GM23338 (cell line): ENCODE measurements around the gene CTNND2. TPM values are rescaled to one million over a fixed set of nuclear protein-coding genes. Genes with fewer than 3 reads are reported as not detected.

Experiments used
- ATAC-seq: fragments of 200-7000 bp; cut with Tn5 transposase; 3 replicates; pipeline ENCODE4 v1.9.1; 2020
- DNase-seq: peaks from one replicate; pipeline ENCODE4 v3.0.0-alpha.2; 2015; ENCODE audit warnings: low spot score
- H2AFZ ChIP-seq: fragments of 200-600 bp; sonication (generic); 2 replicates; pipeline ENCODE4 v1.8.0; 2016; ENCODE audit warnings: antibody characterized with exemption, mild to moderate bottlenecking, moderate library complexity
- H3F3A ChIP-seq: fragments of 200-600 bp; sonication (generic); replicated peaks from 2 replicates; pipeline ENCODE4 v1.8.0; 2017; ENCODE audit warnings: antibody characterized with exemption, mixed run types, low read depth
- H3K27ac ChIP-seq: fragments of 200-600 bp; sonication (generic); 2 replicates; pipeline ENCODE4 v1.6.1; 2016; ENCODE audit warnings: low read depth
- H3K27me3 ChIP-seq: fragments of 200-600 bp; sonication (generic); 2 replicates; pipeline ENCODE4 v1.8.0; 2016; ENCODE audit warnings: mild to moderate bottlenecking, mixed run types, moderate library complexity; ENCODE audit not compliant: insufficient read depth
- H3K36me3 ChIP-seq: fragments of 200-600 bp; sonication (generic); 2 replicates; pipeline ENCODE4 v1.8.0; 2016; ENCODE audit warnings: mild to moderate bottlenecking; ENCODE audit not compliant: insufficient read depth
- H3K4me1 ChIP-seq: fragments of 200-600 bp; sonication (generic); 2 replicates; pipeline ENCODE4 v1.8.0; 2016; ENCODE audit warnings: mild to moderate bottlenecking, moderate library complexity; ENCODE audit not compliant: insufficient read depth
- H3K4me2 ChIP-seq: fragments of 200-600 bp; sonication (generic); 2 replicates; pipeline ENCODE4 v1.7.1; 2017; ENCODE audit warnings: mixed run types
- H3K4me3 ChIP-seq: fragments of 200-600 bp; sonication (generic); 2 replicates; pipeline ENCODE4 v1.6.1; 2016; ENCODE audit warnings: mixed run types
- H3K79me2 ChIP-seq: fragments of 200-600 bp; sonication (generic); replicated peaks from 2 replicates; pipeline ENCODE4 v1.8.0; 2017; ENCODE audit warnings: mild to moderate bottlenecking; ENCODE audit not compliant: insufficient read depth
- H3K9me2 ChIP-seq: fragments of 200-600 bp; sonication (generic); 2 replicates; pipeline ENCODE4 v1.8.0; 2017; ENCODE audit not compliant: insufficient read depth
- H4K20me1 ChIP-seq: fragments of 200-600 bp; sonication (generic); replicated peaks from 2 replicates; pipeline ENCODE4 v1.8.0; 2017; ENCODE audit warnings: mild to moderate bottlenecking; ENCODE audit not compliant: insufficient read depth
- H3K27ac Mint-ChIP-seq: 2 replicates; pipeline ENCODE4 v1.8.0; 2020; ENCODE audit warnings: inconsistent platforms, mild to moderate bottlenecking, moderate library complexity, mixed read lengths
- H3K27me3 Mint-ChIP-seq: 3 replicates; pipeline ENCODE4 v1.8.0; 2022; ENCODE audit warnings: low read depth, mild to moderate bottlenecking, moderate library complexity, mixed read lengths, inconsistent platforms; ENCODE audit not compliant: insufficient read depth, poor library complexity
- H3K36me3 Mint-ChIP-seq: 3 replicates; pipeline ENCODE4 v1.8.0; 2021; ENCODE audit warnings: low read depth, mild to moderate bottlenecking, inconsistent platforms, moderate library complexity, mixed read lengths
- H3K4me1 Mint-ChIP-seq: 3 replicates; pipeline ENCODE4 v1.8.0; 2020; ENCODE audit warnings: mild to moderate bottlenecking, inconsistent platforms, mixed read lengths
- H3K4me3 Mint-ChIP-seq: 3 replicates; pipeline ENCODE4 v1.8.0; 2021; ENCODE audit warnings: moderate library complexity, mild to moderate bottlenecking, inconsistent platforms, mixed read lengths
- H3K9me3 Mint-ChIP-seq: 3 replicates; pipeline ENCODE4 v1.8.0; 2020; ENCODE audit warnings: moderate library complexity, mild to moderate bottlenecking, inconsistent platforms, mixed read lengths
- CREB1 ChIP-seq: fragments of 250-450 bp; sonication (Bioruptor Pico); IDR thresholded peaks from 2 replicates; pipeline ENCODE4 v1.5.0; 2020; ENCODE audit warnings: low read depth, mild to moderate bottlenecking, moderate library complexity
- ETS1 ChIP-seq: IDR thresholded peaks from 2 replicates; pipeline ENCODE4 v1.6.1; 2016; ENCODE audit warnings: antibody characterized with exemption
- EZH2 ChIP-seq: fragments of 200-600 bp; sonication (generic); IDR thresholded peaks from one replicate; pipeline ENCODE4 v1.8.0; 2017; ENCODE audit warnings: antibody characterized with exemption, mild to moderate bottlenecking, low read depth; ENCODE audit not compliant: unreplicated experiment
- EZH2phosphoT487 ChIP-seq: fragments of 200-600 bp; sonication (generic); IDR thresholded peaks from one replicate; pipeline ENCODE4 v1.8.1; 2018; ENCODE audit warnings: antibody characterized with exemption; ENCODE audit not compliant: unreplicated experiment
- JUNB ChIP-seq: IDR thresholded peaks from one replicate; pipeline ENCODE4 v1.6.1; 2016; ENCODE audit warnings: antibody characterized with exemption; ENCODE audit not compliant: unreplicated experiment
- NANOG ChIP-seq: IDR thresholded peaks from 2 replicates; pipeline ENCODE4 v1.6.1; 2016; ENCODE audit warnings: antibody characterized with exemption, borderline replicate concordance
- POLR2AphosphoS5 ChIP-seq: IDR thresholded peaks from 2 replicates; pipeline ENCODE4 v1.6.1; 2016; ENCODE audit warnings: antibody characterized with exemption, low read depth
- REST ChIP-seq: IDR thresholded peaks from one replicate; pipeline ENCODE4 v1.6.1; 2018; ENCODE audit warnings: antibody characterized with exemption; ENCODE audit not compliant: unreplicated experiment
- STAT1 ChIP-seq: IDR thresholded peaks from one replicate; pipeline ENCODE4 v1.6.1; 2016; ENCODE audit warnings: antibody characterized with exemption; ENCODE audit not compliant: unreplicated experiment
- ZNF114 ChIP-seq: fragments of 250-450 bp; sonication (Bioruptor Pico); IDR thresholded peaks from 2 replicates; pipeline ENCODE4 v1.5.0; 2020; ENCODE audit warnings: mild to moderate bottlenecking, moderate library complexity
- ZNF331 ChIP-seq: fragments of 250-450 bp; sonication (Bioruptor Pico); IDR thresholded peaks from 2 replicates; pipeline ENCODE4 v1.5.0; 2020; ENCODE audit warnings: low read depth, mild to moderate bottlenecking, moderate library complexity
- polyA plus RNA-seq: library from polyadenylated mRNA; unstranded; fragments of >200 nt; fragmentation: Nextera tagmentation; extraction: Ambion mirVana; gene quantifications from 2 replicates; pipeline ENCODE4 v1.2.1, GENCODE V29; 2016
- total RNA-seq: library from RNA; depleted of rRNA; stranded (reverse); fragments of >200 nt; shearing (Covaris generic); gene quantifications from 2 replicates; pipeline ENCODE4 v1.2.3, GENCODE V29; 2014
- TF ChIP-seq, protein P1 (sequence below), 2 experiments: fragments of 200-600 bp in 1 of 2; sonication (generic) in 1 of 2; conservative IDR thresholded peaks; 2 replicates each; pipeline versions ENCODE4 v1.5.1 to v1.6.1; 2016 to 2017; ENCODE audit warnings: antibody characterized with exemption in 2 of 2, low read depth in 2 of 2, mild to moderate bottlenecking in 2 of 2, moderate library complexity in 1 of 2
- TF ChIP-seq, protein P2 (sequence below): fragments of 250-450 bp; sonication (Bioruptor Pico); IDR thresholded peaks from 2 replicates; pipeline ENCODE4 v1.5.0; 2020; ENCODE audit warnings: mild to moderate bottlenecking, moderate library complexity

CTNND2 gene
- total and polyA plus RNA-seq, 2 experiments from 2014 or later = 5.1 to 7.0 TPM

DNA sequence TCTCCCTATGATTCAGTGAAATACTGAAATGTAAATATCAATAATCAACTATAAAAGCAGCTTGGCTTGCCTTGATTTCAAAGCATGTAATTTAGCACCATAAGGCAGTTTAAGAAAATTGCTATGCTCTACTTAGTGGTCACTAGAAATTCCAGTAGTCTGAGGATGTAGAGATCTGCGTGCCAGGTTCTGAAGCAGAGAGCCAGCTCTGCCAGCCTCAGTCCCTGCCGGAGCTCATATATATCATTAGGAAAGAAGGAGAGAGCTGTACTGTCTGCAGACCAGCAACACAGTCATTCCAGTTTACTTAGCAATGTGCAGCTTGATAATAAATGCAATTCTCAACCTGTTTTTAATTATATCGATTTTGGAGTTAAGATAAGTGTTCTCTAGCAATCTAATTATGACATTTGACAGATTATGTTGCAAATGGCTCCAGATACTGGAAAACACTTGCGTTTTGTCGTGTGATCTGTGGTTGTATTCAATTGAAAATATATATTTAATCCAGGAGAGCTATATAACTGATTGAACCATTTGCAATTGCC, 540.5 kb downstream of the CTNND2 start:
- no peaks in the 10 kb centered on the region for H3K27me3 ChIP-seq
- H3K9me3 Mint-ChIP-seq = no peaks in the 10 kb centered on the region; the same call in 2 of the 3 replicates
- H3K27me3 Mint-ChIP-seq = no peaks in the 10 kb centered on the region
- no peak overlapping the region for H3K27ac ChIP-seq
- H3K36me3 ChIP-seq = 0 out of 2 replicates have a peak, but pooled peaks cover 4% of the 10 kb centered on the region
- 0 out of 2 replicates have a peak, but pooled peaks cover 11% of the 10 kb centered on the region for H3K9me2 ChIP-seq
- TF ChIP-seq STAT1 = no peak
- TF ChIP-seq EZH2phosphoT487 = no peak
- TF ChIP-seq REST = no peak
- no peak for TF ChIP-seq POLR2AphosphoS5
- TF ChIP-seq, protein P1, sequence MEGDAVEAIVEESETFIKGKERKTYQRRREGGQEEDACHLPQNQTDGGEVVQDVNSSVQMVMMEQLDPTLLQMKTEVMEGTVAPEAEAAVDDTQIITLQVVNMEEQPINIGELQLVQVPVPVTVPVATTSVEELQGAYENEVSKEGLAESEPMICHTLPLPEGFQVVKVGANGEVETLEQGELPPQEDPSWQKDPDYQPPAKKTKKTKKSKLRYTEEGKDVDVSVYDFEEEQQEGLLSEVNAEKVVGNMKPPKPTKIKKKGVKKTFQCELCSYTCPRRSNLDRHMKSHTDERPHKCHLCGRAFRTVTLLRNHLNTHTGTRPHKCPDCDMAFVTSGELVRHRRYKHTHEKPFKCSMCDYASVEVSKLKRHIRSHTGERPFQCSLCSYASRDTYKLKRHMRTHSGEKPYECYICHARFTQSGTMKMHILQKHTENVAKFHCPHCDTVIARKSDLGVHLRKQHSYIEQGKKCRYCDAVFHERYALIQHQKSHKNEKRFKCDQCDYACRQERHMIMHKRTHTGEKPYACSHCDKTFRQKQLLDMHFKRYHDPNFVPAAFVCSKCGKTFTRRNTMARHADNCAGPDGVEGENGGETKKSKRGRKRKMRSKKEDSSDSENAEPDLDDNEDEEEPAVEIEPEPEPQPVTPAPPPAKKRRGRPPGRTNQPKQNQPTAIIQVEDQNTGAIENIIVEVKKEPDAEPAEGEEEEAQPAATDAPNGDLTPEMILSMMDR (conservative IDR thresholded peaks at IDR 0.05; ENCODE audit: low read depth in 2 of 2) = no peak
- TF ChIP-seq, protein P2, sequence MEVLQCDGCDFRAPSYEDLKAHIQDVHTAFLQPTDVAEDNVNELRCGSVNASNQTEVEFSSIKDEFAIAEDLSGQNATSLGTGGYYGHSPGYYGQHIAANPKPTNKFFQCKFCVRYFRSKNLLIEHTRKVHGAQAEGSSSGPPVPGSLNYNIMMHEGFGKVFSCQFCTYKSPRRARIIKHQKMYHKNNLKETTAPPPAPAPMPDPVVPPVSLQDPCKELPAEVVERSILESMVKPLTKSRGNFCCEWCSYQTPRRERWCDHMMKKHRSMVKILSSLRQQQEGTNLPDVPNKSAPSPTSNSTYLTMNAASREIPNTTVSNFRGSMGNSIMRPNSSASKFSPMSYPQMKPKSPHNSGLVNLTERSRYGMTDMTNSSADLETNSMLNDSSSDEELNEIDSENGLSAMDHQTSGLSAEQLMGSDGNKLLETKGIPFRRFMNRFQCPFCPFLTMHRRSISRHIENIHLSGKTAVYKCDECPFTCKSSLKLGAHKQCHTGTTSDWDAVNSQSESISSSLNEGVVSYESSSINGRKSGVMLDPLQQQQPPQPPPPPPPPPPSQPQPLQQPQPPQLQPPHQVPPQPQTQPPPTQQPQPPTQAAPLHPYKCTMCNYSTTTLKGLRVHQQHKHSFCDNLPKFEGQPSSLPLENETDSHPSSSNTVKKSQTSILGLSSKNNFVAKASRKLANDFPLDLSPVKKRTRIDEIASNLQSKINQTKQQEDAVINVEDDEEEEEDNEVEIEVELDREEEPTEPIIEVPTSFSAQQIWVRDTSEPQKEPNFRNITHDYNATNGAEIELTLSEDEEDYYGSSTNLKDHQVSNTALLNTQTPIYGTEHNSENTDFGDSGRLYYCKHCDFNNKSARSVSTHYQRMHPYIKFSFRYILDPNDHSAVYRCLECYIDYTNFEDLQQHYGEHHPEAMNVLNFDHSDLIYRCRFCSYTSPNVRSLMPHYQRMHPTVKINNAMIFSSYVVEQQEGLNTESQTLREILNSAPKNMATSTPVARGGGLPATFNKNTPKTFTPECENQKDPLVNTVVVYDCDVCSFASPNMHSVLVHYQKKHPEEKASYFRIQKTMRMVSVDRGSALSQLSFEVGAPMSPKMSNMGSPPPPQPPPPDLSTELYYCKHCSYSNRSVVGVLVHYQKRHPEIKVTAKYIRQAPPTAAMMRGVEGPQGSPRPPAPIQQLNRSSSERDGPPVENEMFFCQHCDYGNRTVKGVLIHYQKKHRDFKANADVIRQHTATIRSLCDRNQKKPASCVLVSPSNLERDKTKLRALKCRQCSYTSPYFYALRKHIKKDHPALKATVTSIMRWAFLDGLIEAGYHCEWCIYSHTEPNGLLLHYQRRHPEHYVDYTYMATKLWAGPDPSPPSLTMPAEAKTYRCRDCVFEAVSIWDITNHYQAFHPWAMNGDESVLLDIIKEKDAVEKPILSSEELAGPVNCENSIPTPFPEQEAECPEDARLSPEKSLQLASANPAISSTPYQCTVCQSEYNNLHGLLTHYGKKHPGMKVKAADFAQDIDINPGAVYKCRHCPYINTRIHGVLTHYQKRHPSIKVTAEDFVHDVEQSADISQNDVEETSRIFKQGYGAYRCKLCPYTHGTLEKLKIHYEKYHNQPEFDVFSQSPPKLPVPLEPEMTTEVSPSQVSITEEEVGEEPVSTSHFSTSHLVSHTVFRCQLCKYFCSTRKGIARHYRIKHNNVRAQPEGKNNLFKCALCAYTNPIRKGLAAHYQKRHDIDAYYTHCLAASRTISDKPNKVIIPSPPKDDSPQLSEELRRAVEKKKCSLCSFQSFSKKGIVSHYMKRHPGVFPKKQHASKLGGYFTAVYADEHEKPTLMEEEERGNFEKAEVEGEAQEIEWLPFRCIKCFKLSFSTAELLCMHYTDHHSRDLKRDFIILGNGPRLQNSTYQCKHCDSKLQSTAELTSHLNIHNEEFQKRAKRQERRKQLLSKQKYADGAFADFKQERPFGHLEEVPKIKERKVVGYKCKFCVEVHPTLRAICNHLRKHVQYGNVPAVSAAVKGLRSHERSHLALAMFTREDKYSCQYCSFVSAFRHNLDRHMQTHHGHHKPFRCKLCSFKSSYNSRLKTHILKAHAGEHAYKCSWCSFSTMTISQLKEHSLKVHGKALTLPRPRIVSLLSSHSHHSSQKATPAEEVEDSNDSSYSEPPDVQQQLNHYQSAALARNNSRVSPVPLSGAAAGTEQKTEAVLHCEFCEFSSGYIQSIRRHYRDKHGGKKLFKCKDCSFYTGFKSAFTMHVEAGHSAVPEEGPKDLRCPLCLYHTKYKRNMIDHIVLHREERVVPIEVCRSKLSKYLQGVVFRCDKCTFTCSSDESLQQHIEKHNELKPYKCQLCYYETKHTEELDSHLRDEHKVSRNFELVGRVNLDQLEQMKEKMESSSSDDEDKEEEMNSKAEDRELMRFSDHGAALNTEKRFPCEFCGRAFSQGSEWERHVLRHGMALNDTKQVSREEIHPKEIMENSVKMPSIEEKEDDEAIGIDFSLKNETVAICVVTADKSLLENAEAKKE = no peak
- no peak for TF ChIP-seq NANOG
- TF ChIP-seq ZNF331 (CRISPR knock-in tag) = no peak
- no peak for TF ChIP-seq EZH2
- no peak for TF ChIP-seq ETS1
- TF ChIP-seq ZNF114 = no peak
- no peak for TF ChIP-seq JUNB
- TF ChIP-seq CREB1 (CRISPR knock-in tag) = no peak
- H3K4me3 ChIP-seq = no peak overlapping the region
- no peak overlapping the region for H2AFZ ChIP-seq
- DNase-seq = no peak
- no peaks in the 10 kb centered on the region for H3F3A ChIP-seq
- no peaks in the 10 kb centered on the region for H3K79me2 ChIP-seq
- no peak overlapping the region for H3K4me3 Mint-ChIP-seq
- H3K4me2 ChIP-seq = no peak overlapping the region
- no peaks in the 10 kb centered on the region for H3K4me1 ChIP-seq
- H3K4me1 Mint-ChIP-seq = no peaks in the 10 kb centered on the region
- peaks cover 3% of the 10 kb centered on the region; the same call in 1 of the 3 replicates for H3K36me3 Mint-ChIP-seq
- no peaks in the 10 kb centered on the region for H4K20me1 ChIP-seq
- H3K27ac Mint-ChIP-seq = no peak overlapping the region
- no peak for ATAC-seq
